GM18519 (cell line): ENCODE data around the gene P2RX1.

Experiments used
- ATAC-seq: cut with Tn5 transposase; IDR thresholded peaks from one replicate; pipeline ENCODE4 v1.9.1; 2021; ENCODE audit warnings: mild to moderate bottlenecking, moderate library complexity; ENCODE audit not compliant: unreplicated experiment, low FRiP score

Gene P2RX1

DNA sequence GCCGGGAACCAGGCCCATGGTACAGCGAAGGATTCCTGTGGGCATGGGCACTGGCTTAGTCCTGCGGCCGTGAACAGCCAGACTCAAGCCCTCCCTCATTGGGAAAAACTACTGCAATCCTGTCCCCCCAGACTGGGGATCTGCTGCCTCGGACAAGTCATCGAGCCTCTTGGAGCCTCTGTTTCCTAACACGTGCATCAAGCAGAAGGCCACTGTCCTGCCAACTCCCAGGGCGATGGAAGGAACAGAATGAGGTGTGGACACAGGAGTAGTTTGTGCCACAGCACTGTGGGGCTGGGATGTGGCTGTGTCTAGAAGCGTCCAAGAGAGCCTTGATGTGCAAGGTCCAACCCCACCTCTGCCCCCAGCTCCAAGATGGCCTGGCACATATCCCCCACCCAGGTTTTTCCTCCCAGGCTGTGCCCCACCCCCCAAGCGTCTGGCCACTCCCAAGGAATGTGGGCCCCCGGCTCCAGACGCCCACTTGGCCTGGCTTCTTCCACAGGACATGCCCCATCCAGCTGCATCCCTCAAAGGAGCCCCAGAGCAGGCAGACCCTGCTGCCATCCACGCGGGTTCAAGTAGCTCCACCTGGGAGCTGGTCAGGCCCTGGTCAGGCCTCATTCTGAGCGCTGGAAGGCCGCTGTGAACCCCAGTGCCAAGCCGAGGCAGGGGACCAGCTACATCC, 26.8 kb downstream of the P2RX1 start:
- no peak for ATAC-seq

DNA sequence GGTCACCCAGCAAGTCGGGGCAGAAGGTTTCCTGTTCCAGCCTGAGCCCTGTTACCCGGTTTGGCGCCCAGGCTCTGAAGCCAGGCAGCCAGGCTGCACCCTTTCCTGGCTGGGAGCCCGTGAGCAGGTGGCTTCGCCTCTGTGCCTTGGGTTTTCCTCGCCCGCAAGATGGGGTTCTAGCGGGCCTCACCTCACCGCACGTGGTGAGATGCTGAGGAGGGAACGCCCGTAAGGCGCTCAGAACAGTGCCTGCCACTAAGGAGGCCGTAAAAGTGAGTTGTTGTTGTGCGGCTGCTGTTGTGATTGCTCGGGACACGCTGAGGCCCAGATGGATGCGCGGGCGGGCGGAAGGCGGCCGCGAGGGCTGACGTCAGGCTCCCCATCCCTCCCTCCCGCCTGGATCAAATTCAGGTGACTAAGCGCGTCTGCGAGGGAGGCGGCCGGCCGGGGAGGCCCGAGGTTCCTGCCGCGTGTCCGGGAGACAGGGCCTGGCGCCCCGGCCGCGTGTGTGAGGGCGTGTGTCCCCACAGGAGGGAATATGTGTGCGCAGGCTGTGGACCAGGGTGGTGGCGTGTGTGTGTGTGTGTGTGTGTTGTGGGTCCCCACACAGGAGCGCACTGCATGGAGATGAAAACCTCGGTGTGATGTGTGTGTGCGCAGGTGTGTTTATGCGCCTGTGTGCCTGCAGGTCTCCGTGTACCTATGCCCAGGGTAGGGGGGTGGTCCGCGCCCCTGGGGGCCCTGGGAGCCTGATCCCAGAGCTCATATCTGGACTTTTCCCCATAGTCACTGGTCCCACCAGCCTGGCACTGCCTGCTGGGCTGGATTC, 27.7 kb downstream of the P2RX1 start:
- ATAC-seq = no peak

DNA sequence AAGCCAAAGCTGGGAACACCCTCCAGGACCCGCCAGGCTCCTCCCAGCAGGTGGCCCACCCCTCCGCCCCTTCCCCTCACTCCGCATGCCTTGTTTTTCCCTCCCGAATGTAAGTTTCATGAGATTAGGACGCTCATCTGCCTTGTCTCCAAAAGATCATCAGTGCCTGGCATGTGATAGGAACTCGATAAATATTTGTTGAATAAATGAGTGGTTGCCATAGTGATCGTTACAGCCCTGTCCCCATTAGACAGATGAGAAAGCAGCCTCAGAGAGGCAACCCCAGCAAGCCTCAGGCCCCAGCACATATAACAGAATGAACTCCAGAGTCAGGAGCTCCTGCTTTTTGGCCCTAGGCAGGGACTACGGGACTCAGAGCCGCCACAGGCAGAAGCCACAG, 28.5 kb downstream of the P2RX1 start:
- no peak for ATAC-seq

DNA sequence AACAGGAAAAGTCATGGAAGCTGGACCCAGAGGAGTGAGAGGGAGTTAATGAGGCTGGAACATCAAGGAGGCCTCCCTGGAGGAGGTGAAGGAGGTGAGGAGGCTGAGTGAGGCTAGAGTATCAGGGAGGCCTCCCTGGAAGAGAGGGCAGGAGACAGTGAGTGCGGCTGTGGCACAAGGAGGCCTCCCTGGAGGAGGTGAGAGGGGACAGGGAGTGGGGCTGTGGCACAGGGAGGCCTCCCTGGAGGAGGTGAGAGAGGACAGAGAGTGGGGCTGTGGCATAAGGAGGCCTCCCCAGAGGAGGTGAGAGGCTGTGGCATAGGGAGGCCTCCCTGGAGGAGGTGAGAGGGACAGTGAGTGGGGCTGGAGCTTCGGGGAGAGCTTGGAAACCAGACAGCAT, 28.9 kb downstream of the P2RX1 start:
- no peak for ATAC-seq

DNA sequence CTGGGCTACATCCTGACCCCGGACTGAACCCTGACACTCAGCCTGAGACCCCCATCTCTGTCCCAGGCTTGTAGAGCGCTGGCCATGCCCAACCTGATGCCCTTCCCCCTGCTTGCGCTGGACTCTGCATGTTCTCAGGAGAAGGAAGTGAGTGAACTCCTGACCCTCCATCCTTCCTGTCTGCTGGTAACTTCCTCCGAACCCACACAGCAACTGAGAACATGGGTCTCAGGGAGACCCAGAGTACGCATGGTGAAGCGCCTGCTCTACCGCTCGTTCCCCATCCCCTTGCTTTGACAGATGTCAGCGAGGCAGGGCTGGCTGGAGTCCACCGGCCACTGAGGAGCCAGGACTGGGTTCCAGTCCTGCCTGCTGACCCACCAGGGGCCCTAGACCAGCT, 29.5 kb downstream of the P2RX1 start:
- no peak for ATAC-seq

DNA sequence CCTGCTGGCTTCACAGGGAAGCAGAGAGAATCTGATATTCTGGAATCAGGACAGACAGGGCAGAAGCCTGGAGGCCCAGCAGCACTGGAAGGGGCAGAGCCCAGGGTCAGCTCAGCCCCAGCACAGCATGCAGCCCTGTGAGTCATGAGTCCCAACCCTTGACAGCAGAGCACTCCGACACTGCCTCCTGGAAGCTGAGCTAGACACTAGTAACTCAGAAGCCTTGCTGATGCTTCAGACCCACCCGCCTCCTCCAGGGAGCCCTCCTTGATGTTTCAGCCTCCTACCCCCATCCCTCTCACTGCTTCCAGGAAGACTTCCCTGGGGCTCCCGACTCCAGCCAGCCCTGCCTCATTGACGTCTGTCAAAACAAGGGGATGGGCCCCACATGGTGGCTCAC, 30.3 kb downstream of the P2RX1 start:
- no peak for ATAC-seq

DNA sequence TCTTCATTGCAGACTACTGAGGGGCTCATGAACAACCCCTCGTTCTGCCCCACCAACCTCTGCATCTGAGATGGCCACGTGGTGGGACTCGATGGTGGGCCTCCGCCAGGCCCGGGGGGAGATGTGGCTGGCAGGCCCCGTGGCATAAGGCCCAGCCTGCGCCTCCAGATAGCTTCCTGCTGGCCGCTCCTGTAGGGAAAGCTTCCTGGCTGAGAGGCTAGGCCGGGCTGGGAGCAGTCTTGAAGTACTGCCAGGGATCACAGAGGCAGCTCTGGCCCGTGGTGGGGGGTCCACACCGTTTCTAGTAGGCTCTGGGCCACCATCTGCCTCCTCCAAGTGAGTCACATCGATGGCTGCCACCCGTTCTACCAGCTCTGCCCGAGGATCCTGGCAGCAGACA, 31.0 kb downstream of the P2RX1 start:
- no peak for ATAC-seq

DNA sequence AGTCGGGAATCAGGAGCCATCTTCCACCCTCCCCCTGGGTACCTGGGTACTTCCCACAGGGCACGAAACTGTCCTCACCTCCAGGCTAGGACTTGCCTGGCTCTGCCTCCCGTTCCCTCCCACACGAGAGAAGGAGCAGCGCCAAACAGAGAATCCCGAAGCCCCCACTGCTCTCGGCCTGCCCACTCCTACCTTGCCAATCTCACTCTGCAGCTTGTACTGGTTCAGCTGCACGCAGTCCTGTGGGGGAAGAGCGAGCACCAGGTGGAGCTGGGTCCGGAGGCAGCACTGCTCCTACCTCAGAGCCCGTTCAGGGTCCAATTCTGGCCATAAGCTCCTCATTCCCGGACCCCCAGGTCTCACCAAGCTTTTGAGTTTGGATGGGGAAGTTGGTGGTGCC, 32.1 kb downstream of the P2RX1 start:
- no peak for ATAC-seq

DNA sequence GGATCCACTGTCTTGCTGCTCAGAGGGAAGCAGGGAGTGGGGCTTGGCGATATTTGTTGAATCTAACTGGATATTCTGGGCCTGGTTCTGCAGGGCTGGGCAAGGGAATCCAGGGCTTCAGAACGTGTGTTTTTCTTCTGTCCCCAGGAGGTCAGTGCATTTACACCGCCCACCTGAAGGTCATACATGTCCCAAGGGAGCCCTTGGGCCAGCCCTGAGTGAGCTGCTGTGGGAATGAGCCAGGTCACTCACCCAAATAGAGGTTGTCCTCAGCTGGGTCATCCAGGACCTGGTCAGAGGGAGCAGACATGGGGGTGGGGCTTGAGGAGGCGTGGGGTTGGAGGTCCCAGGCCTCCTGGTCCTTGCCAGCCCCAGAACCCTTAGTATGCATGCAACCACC, 34.0 kb downstream of the P2RX1 start:
- no peak for ATAC-seq

DNA sequence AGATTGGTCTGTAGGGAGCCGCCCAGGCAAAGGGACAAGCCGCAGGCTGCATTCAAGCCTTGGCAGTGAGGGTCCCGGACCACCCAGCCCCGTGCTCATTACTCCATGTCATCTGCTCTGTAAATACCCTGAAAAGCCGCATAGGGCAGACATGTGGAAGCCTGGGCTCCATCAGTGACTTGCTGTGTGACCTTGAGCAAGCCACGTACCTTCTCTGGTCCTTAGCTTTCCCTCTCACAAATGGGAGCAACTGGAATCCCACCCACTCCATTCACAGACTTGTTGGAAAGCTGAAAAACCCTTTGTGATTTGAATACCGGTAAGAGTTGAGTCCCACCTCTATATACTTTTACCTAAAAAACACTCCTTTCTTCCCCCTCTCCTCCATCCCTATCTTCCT, 35.3 kb downstream of the P2RX1 start:
- no peak for ATAC-seq

DNA sequence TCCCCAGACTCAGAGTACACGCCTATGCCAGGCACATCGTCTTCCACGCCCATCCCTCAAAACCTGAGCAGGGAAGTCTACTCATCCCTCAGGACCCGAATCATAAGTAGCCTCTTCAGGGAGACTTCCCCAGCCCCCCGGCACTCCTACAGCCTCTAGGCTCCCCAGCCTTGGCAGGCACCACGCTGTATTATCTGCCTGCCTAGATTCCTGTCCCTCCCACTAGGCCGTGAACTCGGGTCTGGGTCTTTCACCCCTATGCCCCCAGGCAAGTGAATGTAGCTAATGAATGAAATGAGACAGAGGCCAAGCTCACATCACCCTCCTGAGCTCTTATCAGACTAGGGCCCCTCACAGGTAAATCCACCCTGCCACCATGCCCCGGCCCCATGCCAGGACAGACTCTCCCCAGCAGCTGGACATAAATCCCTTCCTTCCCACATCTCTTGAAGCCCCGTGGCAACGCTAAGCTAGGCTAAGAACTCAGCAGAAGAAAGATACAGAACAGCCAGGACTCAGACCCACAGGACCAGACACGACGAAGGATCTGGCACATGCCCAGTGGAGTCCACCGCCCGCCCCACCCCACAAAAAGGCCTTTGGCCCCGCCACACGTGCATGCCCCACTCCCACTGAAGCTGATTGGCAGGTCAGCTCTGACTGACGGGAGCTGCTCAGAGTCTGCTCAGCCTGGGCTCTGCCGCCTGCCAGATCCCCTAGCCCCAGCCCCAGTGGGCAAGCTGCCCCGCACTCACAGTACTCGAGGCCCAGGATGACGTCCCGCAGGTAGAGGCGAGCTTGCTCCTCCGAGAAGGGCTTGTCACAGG, 36.5 kb downstream of the P2RX1 start:
- no peak for ATAC-seq

DNA sequence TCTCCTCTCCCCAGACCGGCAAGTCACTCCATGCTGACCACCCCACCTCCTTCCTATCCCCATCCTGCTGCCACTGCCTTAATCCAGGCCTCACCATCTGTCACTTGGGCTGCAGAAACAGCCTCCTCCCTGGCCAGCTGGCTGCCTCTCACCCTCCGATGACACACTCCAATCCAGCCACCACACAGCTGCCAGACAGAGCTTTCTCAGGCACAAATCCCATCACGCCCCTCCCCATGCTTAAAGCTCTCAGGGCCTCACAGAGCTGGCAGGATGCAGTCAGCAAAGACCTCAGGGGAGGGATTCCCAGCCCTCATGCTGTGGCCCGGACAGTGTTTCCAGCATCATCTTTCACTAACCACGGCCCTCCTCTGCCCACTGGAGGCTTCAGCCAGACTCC, 37.1 kb downstream of the P2RX1 start:
- ATAC-seq = no peak

DNA sequence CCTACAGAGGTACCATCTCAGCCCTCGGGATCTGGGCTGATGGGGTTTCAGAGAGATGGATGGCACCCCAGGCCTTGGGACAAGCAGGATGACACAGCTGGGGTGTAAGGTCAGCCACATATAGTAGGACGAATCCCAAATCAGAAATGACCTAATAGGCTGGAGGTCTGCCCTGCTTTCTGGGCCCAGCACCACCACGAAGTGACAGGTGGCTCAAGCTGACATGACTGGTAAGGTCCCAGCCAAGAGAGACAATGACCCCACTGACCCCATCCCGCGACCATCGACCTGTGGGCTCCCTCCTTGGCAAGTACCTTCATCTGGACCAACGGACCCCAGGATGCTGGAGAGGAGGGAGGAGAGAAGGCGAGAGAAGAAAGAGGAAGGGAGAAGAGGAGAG, 39.0 kb downstream of the P2RX1 start:
- no peak for ATAC-seq

DNA sequence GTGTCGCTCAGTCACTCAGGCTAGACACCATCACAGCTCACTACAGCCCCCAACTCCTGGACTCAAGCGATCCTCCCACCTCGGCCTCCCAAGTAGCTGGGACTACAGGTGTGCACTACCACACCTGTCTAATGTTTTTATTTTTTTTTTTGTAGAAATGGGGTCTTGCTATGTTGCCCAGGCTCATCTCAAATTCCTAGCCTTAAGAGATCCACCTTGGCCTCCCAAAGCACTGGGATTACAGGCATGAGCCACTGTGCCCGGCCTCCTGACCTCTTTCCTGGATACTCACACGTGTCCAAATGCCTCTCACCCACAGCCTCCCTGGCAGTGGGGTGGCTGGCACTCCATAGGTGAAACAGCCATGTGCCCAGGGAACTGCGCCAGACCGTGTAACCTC, 40.9 kb downstream of the P2RX1 start:
- ATAC-seq = no peak

DNA sequence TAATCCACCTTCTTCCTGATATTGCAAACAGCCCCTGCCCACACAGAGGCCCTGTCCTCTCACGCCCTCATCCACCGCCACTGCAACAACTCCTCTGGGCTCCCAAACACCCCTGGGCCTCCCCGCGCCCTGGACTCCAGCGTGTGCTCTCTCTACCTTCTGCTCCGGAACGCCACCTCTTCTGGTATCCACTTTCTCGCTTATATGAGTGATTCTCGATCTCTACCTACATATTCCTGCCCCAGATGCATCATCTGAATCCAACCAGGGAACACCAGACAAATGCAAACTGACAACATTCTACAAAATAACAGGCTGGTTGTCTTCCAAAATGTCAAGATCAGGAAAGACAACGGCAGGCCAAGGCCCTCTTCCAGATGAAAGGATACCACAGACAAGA, 42.4 kb downstream of the P2RX1 start:
- no peak for ATAC-seq

DNA sequence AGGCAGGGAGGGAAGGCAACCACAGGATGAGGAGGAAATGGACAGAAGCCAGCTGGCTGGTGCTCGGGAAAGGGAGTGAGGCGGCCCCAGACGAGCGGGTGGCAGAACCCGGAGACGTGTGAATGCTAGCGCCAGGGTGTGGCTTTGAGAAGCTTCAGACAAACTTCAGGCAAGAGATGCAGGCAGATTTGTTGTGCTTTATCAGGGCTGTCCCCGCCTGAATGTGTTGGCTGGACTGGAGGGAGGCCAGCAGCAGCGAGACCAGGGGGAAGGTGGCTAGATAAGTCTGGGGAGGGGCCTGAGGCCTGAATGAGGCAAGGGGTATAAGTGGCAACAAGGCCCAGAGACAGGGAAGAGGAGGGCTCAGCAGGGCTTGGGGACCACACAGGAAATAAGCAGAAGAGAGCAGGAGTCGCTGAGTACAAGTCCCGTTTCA, 45.4 kb downstream of the P2RX1 start:
- ATAC-seq = no peak

DNA sequence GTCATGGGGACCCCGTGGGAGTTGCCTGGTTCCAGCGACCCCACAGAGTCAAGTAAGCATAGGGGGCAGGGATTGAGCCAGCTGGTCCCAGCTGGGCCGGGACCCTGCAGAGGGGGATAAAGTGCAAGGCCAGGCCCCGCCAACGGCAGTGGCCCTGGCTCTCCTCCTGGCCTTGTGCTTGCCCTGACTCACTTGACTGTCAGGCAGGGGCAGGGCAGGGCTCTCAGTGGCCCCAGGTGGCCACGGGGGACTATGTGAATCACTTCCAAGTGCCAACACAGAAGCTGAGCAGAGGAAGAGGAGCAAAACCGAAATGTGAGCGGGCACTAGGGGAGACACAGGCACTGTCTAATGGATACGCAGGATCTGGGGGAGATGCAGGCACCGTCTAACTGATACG, 48.7 kb downstream of the P2RX1 start:
- ATAC-seq = no peak

DNA sequence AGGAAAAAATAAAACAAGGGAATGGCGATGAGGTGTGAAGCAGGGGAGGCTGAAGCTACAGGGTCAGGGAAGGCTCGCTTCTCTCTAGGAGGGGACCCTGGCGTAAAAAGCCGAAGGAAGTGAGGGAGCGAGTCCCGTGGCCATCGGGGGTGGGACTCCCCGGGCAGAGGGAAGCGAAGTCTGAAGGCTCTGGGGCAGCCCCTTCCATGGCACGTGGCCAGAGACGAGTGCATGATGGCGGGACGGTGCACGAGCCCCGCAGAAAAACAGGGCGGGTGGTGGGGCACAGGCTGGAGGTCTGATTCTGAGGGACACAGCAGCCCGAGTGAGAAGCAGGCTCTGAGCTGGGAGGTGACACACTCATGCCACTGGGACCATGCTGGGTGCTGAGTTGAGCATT, 49.2 kb downstream of the P2RX1 start:
- no peak for ATAC-seq

DNA sequence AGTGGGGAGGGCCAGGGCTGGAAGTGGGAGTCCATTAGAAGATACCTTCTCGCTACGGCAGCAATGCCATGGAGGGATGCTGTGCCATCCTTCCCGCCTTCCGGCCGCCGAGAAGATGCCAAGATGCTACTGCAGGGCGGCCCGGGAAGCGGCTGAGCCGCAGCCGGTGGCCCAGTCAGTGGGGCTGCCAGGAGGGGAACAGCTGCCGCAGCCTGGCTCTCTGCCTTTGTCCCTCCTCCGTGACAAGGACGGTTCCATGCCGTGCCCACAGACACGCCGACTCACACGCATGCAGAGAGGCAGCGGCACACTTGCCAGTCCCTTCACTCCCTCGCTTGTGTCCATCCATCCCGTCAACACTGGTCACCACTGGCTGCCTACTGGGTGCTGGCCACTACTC, 50.0 kb downstream of the P2RX1 start:
- ATAC-seq = no peak

DNA sequence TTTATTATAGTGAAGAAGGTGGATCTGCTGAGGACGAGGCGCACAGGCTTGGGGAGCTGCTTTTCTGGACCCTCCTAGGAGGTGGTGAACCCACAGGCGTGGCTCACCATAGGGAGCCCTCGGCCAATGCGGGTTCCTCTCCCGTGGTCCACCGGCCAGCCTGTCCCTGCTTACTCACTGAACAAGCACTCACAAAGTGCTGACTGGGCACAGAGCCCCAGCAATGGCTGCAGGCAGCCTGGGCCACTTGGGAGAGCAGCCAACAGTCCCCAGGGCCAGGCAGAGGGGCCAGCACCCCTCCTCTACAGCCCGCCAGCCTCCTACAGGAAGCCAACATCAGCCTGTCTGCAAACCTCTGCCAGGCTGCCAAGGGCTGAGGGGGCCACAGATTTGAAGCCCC, 51.1 kb downstream of the P2RX1 start:
- no peak for ATAC-seq

DNA sequence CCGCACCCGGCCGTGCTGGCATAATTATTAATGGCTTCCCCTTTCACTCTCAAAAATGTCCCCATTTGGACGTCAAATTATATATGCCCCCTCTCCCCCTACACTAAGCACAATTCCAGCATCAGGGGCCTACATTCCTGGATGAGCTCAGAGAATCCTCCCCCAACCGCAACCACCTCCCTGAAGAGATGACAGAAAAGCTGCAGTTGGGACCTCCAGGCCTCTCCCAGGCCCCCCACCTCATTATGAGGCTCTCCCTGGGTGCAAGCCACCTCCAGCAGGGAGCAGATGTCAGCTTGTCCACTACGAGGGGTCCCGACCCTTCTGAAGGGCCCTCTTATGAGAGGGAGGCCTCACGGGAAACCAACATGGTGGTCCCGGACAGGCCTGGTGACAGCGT, 51.7 kb downstream of the P2RX1 start:
- no peak for ATAC-seq
